Stimulated activated CD8-positive, alpha-beta memory T cell treated with anti-CD3 and anti-CD28 coated beads, Interleukin-4, amount 100 ng/mL, for 1 hour (primary cell): Measurements from ENCODE around the gene SGTB.

Experiments
- DNase-seq, 2 donors: peaks; one replicate each; pipeline ENCODE4 v3.0.0-alpha.2; 2020; ENCODE audit warnings: low read depth in 2 of 2, low spot score in 1 of 2

Gene SGTB

GRCh38 chr5:65721720-65722574 is at the start of gene SGTB, which contains the start of gene NLN:
SGTB (minus strand) TSS chr5:65722109; CDS start chr5:65720807, 1,302 bp downstream.
NLN (plus strand) TSS chr5:65722205; CDS start chr5:65722374, 169 bp downstream.
- peak; percentile 66 for DNase-seq

DNA sequence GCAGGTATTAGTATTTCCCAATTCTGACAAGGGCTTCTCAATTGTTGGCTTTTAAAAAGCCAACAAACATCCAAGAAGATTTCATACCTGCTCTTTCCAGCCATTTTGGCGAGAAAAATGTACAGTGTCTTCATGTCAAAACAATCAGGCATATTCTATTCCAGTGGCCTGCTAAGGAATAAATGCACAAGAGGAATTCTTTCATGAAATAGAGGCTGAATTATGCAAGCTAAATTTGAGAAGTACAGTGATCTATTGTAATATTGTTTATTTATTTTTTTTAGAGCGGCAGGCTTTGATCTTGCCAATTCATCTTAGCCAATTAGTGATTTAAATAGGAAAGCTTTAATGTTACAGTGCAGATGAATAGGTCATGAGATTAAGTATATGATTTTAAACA is 49.4 kb upstream of the SGTB start:
- DNase-seq = no peak

- DNase-seq = no peak
Observed at GRCh38 chr5:65769539-65769938, 47.6 kb upstream of the SGTB start.

GRCh38 chr5:65768723-65769346 is 46.9 kb upstream of the SGTB start:
- no peak for DNase-seq

- DNase-seq = no peak
Observed at GRCh38 chr5:65767565-65767964, 45.7 kb upstream of the SGTB start.

DNA sequence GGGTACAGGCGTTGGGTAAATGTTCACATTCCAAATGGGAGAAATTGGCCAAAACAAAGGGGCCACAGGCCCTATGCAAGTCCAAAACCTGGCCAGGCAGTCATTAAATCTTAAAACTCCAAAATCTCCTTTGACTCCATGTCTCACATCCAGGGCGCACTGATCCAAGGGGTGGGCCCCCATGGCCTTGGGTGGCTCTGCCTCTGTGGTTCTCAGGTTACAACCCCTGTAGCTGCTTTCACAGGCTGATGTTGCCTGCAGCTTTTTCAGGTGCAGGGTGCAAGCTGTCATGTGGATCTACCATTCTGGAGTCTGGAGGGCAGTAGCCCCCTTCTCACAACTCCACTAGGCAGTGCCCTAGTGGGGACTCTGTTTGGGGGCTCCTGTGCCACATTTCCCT is 44.9 kb upstream of the SGTB start:
- no peak for DNase-seq

GRCh38 chr5:65766175-65766574 is 44.3 kb upstream of the SGTB start:
- no peak for DNase-seq

- DNase-seq = no peak
Observed at GRCh38 chr5:65765582-65765981, 43.7 kb upstream of the SGTB start.

- no peak for DNase-seq
Observed at GRCh38 chr5:65762234-65762633, 40.3 kb upstream of the SGTB start.

DNA sequence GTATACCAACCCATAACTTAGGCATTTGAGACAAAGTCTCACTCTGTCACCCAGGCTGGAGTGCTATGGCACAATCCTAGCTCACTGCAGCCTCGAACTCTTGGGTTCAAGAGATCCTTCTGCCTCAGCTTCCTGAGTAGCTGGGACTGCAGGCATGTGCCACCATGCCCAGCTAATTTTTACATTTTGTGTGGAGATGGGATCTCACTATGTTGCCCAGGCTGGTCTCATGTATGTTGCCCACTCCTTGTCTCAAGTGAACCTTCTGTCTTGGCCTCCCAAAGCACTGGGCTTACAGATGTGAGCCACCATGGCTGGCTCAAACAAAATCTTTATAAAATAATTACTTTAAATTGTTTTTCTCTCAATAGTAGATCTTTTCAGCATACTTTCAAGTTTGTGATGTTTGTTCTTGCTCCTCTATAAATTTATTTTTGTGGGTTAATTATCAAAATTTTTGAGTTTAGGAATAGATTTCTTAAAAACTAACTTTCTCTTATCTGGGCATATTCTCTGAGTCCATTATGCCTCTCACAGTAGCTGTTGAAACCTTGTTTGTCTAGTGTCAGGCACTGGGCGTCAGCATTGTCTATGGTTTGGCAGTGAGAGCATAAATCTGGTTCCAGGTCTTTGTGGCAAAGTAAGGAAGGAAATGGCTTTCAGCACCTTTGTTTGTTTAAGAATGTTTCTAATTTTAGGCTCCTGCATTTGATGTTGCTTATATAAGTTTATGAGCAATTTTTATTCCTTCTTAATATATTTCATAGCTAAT is 38.8 kb upstream of the SGTB start:
- DNase-seq = peak in 1 of 2 donors; percentile 18

DNA sequence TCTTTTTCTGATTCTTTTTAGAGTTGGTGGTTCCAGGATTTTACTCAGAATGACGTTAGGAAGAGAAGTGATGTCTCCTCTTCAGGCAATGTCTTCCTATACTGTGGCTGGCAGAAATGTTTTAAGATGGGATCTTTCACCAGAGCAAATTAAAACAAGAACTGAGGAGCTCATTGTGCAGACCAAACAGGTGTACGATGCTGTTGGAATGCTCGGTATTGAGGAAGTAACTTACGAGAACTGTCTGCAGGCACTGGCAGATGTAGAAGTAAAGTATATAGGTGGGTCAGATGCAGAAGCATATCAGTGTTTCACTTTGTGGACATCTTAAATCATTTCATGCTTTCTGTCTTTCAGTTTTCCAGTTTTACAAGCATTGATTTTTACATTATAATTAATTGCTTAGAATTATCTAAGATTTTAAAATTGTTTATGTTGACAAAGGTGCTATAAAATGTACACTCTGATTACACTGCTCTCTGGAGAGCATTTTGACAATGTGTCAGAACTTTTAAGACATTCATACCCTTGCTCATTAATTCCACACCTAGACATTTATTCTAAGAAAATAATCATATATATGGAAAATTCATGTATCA is 36.7 kb upstream of the SGTB start:
- no peak for DNase-seq

GRCh38 chr5:65753189-65753588 is 31.3 kb upstream of the SGTB start:
- DNase-seq = no peak

DNA sequence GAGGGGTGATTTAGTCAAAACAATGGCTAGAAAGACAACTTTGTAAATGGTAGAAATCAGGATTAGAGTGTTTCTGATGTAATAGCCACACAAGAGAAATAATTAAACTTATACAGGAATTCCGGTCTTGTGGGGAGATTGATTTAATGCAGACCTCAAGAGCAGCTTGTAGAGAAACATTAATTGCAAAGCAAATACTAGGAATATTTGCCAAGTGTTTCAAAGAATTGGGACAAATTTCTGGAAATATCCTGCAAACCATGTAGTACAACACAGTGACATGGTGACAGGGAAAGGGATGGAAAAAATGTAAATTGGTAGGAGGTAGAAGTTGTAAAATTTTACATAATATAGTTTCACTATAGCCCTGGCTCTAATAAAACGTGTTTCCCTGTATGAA is 29.0 kb upstream of the SGTB start:
- DNase-seq = no peak

DNA sequence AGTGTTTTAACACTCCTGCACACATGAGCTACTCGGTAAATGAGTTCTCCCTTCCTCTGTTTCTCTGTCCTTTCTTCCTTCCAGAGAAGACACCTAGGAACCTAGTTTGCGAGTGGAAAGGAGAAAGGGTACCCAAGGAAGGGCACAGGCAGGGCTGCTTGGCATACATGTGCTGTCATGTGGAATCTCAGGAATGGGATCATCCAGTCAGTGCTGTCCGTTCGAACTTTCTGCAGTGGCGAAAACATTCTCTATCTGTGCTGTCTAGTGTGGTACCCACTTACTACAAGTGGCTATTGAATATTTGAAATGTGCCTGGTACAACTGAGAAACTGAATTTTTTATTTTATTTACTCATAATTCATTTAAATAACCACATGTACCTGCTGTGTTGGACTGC is 28.0 kb upstream of the SGTB start:
- DNase-seq = no peak

GRCh38 chr5:65749221-65749844 is 27.4 kb upstream of the SGTB start:
- no peak for DNase-seq

DNA sequence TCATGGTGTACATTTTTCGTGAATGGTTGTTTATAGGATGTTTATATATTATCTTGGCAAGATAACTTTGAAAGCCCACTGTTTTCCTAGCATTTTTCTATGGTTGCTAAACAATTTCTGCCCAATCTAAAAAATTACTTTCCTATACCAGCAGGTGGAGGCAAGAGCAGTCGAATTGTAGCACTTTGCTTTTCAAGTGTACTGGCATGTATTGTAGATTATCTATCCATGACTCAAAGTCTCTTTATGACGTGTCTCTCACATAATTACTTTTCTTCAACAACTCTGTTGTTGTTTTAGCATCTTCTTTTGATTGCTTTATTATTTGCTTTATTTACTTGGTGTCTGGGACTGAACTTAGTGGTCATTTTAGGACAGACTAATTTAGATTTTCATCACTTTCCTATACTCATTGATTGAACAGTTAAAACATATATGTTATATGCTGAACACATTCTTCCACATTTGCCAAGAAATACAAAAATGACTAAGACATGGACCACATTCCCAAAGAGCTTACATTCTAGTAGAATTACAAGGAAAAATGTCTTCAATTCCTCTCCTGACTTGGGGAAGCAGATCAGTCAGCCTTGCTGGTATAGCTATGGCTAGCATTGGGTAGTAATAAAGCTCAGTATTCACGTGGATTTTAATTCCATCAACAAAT is 20.8 kb upstream of the SGTB start:
- no peak for DNase-seq

DNA sequence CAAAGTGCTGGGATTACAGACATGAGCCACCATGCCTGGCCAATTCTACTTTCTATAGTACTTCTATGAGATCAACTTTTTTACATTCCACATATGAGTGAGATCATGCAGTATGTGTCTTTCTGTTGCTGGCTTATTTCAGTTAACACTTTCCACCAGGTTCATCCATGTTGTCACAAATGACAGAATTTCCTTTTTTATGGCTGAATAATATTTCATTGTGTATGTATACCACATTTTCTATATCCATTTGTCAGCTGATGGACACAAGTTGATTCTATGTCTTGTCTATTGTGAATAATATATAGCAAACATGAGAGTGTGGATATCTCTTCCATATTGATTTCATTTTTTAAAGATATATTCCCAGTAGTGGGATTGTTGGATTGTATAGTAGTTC is 17.3 kb upstream of the SGTB start:
- DNase-seq = no peak

DNA sequence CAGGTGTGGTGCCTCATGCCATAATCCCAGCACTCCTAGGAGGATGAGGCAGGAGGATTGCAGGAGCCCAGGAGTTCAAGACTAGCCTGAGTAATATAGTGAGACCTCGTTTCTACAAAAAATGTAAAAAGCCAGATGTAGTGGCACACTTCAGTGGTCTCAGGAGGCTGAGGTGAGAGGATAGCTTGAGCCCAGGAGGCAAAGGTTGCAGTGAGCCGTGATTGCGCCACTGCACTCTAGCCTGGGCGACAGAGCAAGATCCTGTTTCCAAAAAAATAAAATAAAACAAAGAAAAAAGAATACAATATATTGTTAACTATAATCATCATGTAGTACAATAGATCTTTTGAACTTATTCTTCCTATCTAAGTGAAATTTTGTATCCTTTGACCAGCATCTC is 16.4 kb upstream of the SGTB start:
- no peak for DNase-seq

GRCh38 chr5:65737842-65738241 is 15.9 kb upstream of the SGTB start:
- DNase-seq = no peak

DNA sequence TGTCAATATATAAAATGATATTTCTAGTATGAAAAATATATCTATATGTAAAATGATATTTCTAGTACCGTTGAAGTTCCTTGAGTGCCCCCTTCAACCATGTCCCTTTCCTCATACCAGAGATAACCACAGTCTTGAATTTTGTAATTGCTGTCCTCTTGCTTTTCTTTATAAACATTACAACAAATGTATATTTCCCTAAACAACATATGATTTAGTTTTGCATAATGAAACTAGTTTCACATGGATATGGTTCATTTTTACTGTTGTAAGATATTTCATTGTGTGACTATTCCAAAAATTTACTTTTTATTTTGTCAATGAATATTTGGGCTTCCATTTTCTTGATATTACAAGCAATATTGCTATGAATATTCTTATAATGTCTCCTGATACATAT is 14.1 kb upstream of the SGTB start:
- no peak for DNase-seq
